NCI-H526 (cell line): ENCODE data around the gene SMIM41.

Experiments used
- DNase-seq, 2 experiments: peaks; one replicate each; lab custom pipeline; 2025; lab: John Stamatoyannopoulos, UW

SMIM41 gene

GRCh38 chr12:52079576-52080402 lies at the start of gene SMIM41:
Gene SMIM41 (plus strand): TSS chr12:52079704. CDS start chr12:52079780, 76 bp downstream.
- DNase-seq, result no peak

GRCh38 chr12:52032446-52032803 lies 47.1 kb upstream of the SMIM41 start:
- DNase-seq, result no peak

- peak; percentile 89 to 96 for DNase-seq
Measured at GRCh38 chr12:52032804-52033445, 46.6 kb upstream of the SMIM41 start.

- DNase-seq, result no peak
Measured at GRCh38 chr12:52033446-52034140, 45.9 kb upstream of the SMIM41 start.

GRCh38 chr12:52035190-52035589 lies 44.3 kb upstream of the SMIM41 start:
- no peak for DNase-seq

GRCh38 chr12:52035926-52036325 lies 43.6 kb upstream of the SMIM41 start:
- DNase-seq, result no peak

- DNase-seq, result peak; percentile 25 to 83
Measured at GRCh38 chr12:52036587-52037171, 42.8 kb upstream of the SMIM41 start.

GRCh38 chr12:52037248-52037861 lies 42.1 kb upstream of the SMIM41 start:
- DNase-seq, result peak in 1 of 2 experiments; percentile 56

GRCh38 chr12:52038447-52038846 lies 41.1 kb upstream of the SMIM41 start:
- DNase-seq, result no peak

GRCh38 chr12:52041035-52041434 lies 38.5 kb upstream of the SMIM41 start:
- no peak for DNase-seq

- DNase-seq, result no peak
Measured at GRCh38 chr12:52041695-52042123, 37.8 kb upstream of the SMIM41 start.

GRCh38 chr12:52042706-52043385 lies 36.7 kb upstream of the SMIM41 start:
- no peak for DNase-seq

GRCh38 chr12:52043386-52044212 lies 35.9 kb upstream of the SMIM41 start:
- no peak for DNase-seq

- no peak for DNase-seq
Measured at GRCh38 chr12:52044292-52044983, 35.1 kb upstream of the SMIM41 start.

- no peak for DNase-seq
Measured at GRCh38 chr12:52045794-52046199, 33.7 kb upstream of the SMIM41 start.

GRCh38 chr12:52046859-52047258 lies 32.6 kb upstream of the SMIM41 start:
- DNase-seq, result no peak

GRCh38 chr12:52049286-52049685 lies 30.2 kb upstream of the SMIM41 start:
- DNase-seq, result no peak

GRCh38 chr12:52049688-52050087 lies 29.8 kb upstream of the SMIM41 start:
- no peak for DNase-seq

GRCh38 chr12:52050116-52050757 lies 29.3 kb upstream of the SMIM41 start:
- peak in 1 of 2 experiments; percentile 44 for DNase-seq
